ENCODE measurements around the gene NXPH4. TPM values are rescaled to one million over a fixed set of nuclear protein-coding genes. Genes with fewer than 3 reads are reported as not detected.

NXPH4 gene
- total RNA-seq, 1 donor from 2014 or later: 62.6 TPM

GRCh38 chr12:57204454-57204853 lies 12.1 kb upstream of the NXPH4 start:
- peaks cover 49% of the 10 kb centered on the region for H3K36me3 Mint-ChIP-seq (ENCODE audit: unreplicated experiment)
- no peak for DNase-seq (ENCODE audit: extremely low spot score, unreplicated experiment)
- H3K27ac Mint-ChIP-seq (ENCODE audit: unreplicated experiment): no peak overlapping the region
- H3K9me3 Mint-ChIP-seq (ENCODE audit: unreplicated experiment): no peaks in the 10 kb centered on the region
- TF ChIP-seq, protein P1, sequence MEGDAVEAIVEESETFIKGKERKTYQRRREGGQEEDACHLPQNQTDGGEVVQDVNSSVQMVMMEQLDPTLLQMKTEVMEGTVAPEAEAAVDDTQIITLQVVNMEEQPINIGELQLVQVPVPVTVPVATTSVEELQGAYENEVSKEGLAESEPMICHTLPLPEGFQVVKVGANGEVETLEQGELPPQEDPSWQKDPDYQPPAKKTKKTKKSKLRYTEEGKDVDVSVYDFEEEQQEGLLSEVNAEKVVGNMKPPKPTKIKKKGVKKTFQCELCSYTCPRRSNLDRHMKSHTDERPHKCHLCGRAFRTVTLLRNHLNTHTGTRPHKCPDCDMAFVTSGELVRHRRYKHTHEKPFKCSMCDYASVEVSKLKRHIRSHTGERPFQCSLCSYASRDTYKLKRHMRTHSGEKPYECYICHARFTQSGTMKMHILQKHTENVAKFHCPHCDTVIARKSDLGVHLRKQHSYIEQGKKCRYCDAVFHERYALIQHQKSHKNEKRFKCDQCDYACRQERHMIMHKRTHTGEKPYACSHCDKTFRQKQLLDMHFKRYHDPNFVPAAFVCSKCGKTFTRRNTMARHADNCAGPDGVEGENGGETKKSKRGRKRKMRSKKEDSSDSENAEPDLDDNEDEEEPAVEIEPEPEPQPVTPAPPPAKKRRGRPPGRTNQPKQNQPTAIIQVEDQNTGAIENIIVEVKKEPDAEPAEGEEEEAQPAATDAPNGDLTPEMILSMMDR (IDR thresholded peaks at IDR 0.05): no peak
- H3K4me1 Mint-ChIP-seq (ENCODE audit: unreplicated experiment): no peaks in the 10 kb centered on the region
- H3K27me3 Mint-ChIP-seq (ENCODE audit: unreplicated experiment): no peaks in the 10 kb centered on the region
- no peak overlapping the region for H3K4me3 Mint-ChIP-seq (ENCODE audit: unreplicated experiment)

DNA sequence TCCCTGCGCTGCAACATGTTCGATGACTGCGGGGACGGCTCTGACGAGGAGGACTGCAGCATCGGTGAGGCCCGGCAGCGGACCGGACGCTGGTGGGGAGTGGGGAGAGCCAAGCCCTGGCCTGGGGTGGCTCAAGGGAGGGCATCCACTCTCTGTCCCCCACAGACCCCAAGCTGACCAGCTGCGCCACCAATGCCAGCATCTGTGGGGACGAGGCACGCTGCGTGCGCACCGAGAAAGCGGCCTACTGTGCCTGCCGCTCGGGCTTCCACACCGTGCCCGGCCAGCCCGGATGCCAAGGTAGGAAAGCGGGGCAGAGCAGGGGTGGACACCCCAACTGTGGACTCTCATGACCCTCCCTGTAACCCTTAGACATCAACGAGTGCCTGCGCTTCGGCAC lies 11.4 kb upstream of the NXPH4 start:
- Mint-ChIP-seq H3K4me3 (ENCODE audit: unreplicated experiment) (no peak overlapping the region), H3K9me3 (ENCODE audit: unreplicated experiment) (no peaks in the 10 kb centered on the region), H3K4me1 (ENCODE audit: unreplicated experiment) (no peaks in the 10 kb centered on the region), H3K27ac (ENCODE audit: unreplicated experiment) (no peak overlapping the region), H3K36me3 (ENCODE audit: unreplicated experiment) (peaks cover 48% of the 10 kb centered on the region), H3K27me3 (ENCODE audit: unreplicated experiment) (no peaks in the 10 kb centered on the region)
- no peak for DNase-seq (ENCODE audit: extremely low spot score, unreplicated experiment)
- TF ChIP-seq, protein P1 (IDR thresholded peaks at IDR 0.05): no peak

- Mint-ChIP-seq H3K36me3 (ENCODE audit: unreplicated experiment) (peaks cover 55% of the 10 kb centered on the region), H3K27ac (ENCODE audit: unreplicated experiment) (no peak overlapping the region), H3K9me3 (ENCODE audit: unreplicated experiment) (no peaks in the 10 kb centered on the region), H3K4me3 (ENCODE audit: unreplicated experiment) (no peak overlapping the region), H3K4me1 (ENCODE audit: unreplicated experiment) (no peaks in the 10 kb centered on the region), H3K27me3 (ENCODE audit: unreplicated experiment) (no peaks in the 10 kb centered on the region)
- no peak for DNase-seq (ENCODE audit: extremely low spot score, unreplicated experiment)
- TF ChIP-seq, protein P1 (IDR thresholded peaks at IDR 0.05): no peak
Measured at GRCh38 chr12:57205931-57206330, 10.7 kb upstream of the NXPH4 start.

DNA sequence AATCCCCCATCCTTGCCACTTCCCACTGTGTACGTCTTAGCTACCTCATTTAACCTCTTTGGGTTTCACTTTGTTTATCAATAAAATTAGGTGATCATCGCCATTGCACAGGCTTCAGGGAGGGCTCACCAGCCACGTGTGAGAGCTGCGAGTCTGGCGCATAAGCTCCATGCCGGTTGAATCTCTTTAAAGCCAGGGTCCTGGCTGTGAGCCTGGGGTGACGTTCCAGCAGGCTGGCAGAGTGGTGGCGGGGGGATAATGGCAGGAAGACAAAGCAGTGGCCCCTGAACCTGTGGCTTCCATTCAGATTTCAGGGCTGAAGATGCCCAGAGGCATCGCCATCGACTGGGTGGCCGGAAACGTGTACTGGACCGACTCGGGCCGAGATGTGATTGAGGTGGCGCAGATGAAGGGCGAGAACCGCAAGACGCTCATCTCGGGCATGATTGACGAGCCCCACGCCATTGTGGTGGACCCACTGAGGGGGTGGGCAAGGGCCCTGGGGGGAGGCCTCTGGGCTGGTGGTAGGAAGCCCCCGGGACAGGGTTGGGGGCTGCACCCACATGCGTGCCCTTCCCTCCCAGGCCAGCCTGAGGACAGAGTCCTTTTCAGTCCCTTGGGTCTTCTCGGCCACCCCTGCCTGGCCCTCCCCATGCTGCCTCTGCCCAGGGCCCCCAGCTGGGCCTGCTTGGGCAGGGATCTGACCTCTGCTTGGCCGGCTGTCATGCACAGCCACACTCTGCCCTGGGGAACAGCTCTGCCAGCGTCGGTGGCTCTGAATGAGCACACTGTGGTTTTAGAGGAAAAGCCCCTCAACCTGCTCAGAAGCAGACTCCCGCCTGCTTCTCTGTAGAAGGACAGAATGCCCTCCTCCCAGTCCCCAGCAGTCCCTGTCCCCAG lies 8.6 kb upstream of the NXPH4 start:
- Mint-ChIP-seq H3K36me3 (ENCODE audit: unreplicated experiment) (peaks cover 44% of the 10 kb centered on the region), H3K4me1 (ENCODE audit: unreplicated experiment) (peaks cover 12% of the 10 kb centered on the region), H3K27ac (ENCODE audit: unreplicated experiment) (peak overlapping the region; percentile 27), H3K9me3 (ENCODE audit: unreplicated experiment) (no peaks in the 10 kb centered on the region), H3K4me3 (ENCODE audit: unreplicated experiment) (no peak overlapping the region), H3K27me3 (ENCODE audit: unreplicated experiment) (no peaks in the 10 kb centered on the region)
- TF ChIP-seq, protein P1 (IDR thresholded peaks at IDR 0.05): no peak
- DNase-seq (ENCODE audit: extremely low spot score, unreplicated experiment): no peak

DNA sequence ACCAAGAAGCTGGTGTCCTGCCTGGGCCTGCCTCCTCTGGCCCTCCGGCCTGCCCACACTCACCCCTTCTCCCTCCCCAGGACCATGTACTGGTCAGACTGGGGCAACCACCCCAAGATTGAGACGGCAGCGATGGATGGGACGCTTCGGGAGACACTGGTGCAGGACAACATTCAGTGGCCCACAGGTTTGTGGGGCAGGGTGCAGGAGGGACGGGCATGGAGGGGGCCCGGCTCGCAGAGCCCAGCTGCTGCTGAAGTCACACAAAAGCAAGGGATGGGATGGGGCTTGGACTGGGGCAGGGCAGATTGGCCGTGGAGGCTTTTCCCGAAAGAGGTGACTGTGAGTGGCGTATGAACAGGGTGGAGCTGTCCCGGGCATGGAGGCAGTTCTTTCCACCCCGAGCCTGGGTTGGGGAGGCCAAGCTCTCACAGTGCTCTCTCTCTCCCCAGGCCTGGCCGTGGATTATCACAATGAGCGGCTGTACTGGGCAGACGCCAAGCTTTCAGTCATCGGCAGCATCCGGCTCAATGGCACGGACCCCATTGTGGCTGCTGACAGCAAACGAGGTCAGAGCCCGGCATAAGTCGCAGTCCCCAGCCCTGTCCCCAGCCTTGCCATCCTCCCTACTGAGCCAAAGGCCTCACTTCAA lies 7.8 kb upstream of the NXPH4 start:
- Mint-ChIP-seq H3K27ac (ENCODE audit: unreplicated experiment) (peak overlapping the region; percentile 27), H3K9me3 (ENCODE audit: unreplicated experiment) (no peaks in the 10 kb centered on the region), H3K27me3 (ENCODE audit: unreplicated experiment) (no peaks in the 10 kb centered on the region), H3K36me3 (ENCODE audit: unreplicated experiment) (peaks cover 42% of the 10 kb centered on the region), H3K4me1 (ENCODE audit: unreplicated experiment) (peaks cover 19% of the 10 kb centered on the region), H3K4me3 (ENCODE audit: unreplicated experiment) (no peak overlapping the region)
- TF ChIP-seq, protein P1 (IDR thresholded peaks at IDR 0.05): no peak
- DNase-seq (ENCODE audit: extremely low spot score, unreplicated experiment): no peak

Data from osteocyte (in vitro differentiated cells).